ENCODE data around the gene FAM210B.

GRCh38 chr20:56347628-56348304 is 11.0 kb upstream of the FAM210B start:
- TF ChIP-seq, protein P1, sequence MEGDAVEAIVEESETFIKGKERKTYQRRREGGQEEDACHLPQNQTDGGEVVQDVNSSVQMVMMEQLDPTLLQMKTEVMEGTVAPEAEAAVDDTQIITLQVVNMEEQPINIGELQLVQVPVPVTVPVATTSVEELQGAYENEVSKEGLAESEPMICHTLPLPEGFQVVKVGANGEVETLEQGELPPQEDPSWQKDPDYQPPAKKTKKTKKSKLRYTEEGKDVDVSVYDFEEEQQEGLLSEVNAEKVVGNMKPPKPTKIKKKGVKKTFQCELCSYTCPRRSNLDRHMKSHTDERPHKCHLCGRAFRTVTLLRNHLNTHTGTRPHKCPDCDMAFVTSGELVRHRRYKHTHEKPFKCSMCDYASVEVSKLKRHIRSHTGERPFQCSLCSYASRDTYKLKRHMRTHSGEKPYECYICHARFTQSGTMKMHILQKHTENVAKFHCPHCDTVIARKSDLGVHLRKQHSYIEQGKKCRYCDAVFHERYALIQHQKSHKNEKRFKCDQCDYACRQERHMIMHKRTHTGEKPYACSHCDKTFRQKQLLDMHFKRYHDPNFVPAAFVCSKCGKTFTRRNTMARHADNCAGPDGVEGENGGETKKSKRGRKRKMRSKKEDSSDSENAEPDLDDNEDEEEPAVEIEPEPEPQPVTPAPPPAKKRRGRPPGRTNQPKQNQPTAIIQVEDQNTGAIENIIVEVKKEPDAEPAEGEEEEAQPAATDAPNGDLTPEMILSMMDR (IDR thresholded peaks at IDR 0.05) = no peak
- no peak for TF ChIP-seq ZFX (IDR thresholded peaks at IDR 0.05; ENCODE audit: borderline replicate concordance)
